GM21423 (cell line): Measurements from ENCODE around the gene INTS1.
A peak's percentile ranks its signal among the peaks of the same experiment; 100 is the strongest.

Experiments used
- ATAC-seq: cut with Tn5 transposase; IDR thresholded peaks from one replicate; pipeline ENCODE4 v1.9.1; 2021; ENCODE audit warnings: mild to moderate bottlenecking, moderate library complexity; ENCODE audit not compliant: unreplicated experiment

INTS1 gene

DNA sequence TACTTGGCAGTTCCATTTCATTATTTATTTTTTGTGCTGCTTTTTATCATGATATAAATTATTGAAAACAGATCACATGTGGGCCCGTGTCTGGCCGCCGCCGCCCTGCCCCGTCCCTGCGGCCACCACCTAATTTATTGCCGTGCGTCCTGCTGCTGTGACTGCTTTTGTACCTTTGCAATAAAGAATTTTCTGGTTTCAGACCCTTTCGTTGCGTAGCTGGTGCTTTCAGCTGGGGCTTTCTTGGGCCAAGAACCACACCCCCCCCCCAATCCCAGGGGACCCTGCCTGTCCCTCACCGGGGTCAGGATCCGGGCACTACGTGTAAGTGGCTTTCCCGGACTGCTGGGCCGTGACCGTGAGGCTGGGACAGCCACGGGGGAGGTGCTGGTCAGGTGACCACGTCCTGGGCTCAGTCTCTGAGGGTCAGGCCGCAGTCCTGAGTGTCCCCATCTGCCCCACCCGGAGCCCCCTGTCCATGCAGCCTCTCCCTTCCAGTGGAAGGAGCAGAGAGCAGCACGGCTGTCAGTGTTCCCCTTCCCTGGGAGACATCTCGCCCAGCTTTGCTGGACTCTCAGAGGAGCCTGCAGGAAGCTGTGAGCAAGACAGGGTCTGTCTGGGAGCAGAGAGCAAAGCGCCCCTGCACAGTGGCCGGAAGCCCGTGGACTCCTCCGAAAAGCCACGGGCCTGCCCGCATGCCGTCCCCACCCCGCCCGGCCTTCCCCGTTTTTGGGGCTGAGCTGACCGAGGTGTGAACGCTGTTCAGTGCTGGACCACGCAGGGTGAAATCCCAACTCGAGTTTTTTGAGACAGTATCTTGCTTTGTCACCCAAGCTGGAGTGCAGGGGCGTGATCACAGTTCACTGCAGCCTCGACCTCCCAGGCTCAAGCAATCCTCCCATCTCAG is 38.9 kb upstream of the INTS1 start:
- no peak for ATAC-seq

DNA sequence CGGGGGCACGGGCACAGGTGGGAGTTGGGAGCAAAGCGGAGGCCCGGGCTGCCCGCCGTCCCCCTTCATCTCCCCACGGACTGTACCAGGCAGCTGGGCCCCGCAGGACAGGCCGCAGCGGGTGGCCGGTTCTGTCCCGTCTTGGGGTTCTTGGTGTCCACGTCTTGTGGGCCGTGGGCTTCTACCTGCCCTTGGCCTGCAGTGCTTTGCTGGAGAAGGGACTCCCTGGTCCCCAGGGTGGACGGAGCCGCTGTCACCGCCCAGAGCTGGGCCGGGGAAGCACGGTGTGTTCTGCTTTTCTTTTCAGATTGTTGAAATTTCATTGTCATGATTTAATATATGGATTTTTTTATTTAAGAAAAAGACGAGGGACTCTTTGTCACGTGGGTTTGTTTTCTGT is 38.1 kb upstream of the INTS1 start:
- ATAC-seq = no peak

- ATAC-seq = no peak
These were observed 37.4 kb upstream of the INTS1 start for GRCh38 chr7:1541431-1542162.

GRCh38 chr7:1540776-1541271 is 36.6 kb upstream of the INTS1 start:
- no peak for ATAC-seq

DNA sequence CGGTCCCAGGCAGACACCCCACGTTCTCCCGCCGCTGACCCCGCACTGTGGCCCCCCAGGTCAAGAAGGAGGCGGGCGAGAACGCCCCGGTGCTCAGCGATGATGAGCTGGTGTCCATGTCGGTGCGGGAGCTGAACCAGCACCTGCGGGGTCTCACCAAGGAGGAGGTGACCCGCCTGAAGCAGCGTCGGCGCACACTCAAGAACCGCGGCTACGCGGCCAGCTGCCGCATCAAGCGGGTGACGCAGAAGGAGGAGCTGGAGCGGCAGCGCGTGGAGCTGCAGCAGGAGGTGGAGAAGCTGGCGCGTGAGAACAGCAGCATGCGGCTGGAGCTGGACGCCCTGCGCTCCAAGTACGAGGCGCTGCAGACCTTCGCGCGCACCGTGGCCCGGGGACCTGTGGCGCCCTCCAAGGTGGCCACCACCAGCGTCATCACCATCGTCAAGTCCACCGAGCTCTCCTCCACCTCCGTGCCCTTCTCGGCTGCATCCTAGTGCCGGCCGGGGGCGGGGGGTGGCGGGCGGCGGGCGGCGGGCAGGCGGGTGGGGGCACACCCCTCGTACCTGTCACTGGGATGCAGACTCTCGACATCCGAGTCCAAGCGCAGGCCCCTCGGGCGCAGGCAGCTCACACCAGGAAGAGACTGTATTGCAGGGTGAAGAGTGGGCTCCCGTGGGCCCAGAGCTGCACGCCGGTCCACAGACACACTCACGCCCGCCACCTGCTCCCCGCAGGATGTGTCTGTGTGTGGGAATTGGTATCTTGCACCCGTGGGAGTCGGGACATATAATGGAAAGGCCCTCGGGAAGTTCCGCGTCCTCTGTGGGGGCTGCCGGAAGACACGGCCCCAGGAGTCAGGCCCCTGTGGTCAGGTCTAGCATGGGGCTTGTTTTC is 35.9 kb upstream of the INTS1 start:
- no peak for ATAC-seq

DNA sequence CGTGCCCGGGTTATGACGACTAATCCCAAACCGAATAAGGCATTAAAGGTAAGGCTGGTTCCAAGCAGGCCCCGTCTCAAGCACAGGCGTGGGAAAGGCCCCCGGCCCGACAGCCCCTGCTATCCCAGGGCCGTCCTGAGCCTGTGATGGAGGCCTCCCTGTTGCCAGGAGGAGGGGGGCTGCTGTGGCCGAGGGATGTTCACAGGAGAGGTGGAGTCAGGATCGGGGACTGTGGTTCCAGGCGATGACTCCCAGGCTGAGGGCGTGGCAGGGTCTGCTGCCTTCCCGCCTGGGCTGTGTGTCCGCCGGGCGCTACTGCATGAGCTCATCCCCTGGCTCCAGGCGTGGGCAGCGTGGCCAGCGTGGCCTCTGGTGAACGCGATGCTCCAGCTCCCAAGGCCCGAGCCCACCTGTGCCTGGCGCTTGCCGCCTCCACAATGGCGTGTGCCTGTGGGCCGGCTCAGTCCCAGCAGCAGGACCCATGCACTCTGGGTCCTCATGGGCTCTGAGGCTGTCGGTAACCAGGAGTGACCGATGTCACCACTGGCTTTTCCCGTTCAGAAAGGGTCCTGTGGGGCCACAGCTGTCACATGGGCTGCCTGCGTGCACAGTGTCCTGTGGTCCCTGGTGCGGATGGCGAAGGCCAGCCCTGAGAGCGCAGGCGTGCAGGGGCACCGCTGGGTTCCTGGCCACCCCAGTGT is 35.1 kb upstream of the INTS1 start:
- ATAC-seq = no peak

- no peak for ATAC-seq
These were observed 34.5 kb upstream of the INTS1 start for GRCh38 chr7:1538544-1539180.

DNA sequence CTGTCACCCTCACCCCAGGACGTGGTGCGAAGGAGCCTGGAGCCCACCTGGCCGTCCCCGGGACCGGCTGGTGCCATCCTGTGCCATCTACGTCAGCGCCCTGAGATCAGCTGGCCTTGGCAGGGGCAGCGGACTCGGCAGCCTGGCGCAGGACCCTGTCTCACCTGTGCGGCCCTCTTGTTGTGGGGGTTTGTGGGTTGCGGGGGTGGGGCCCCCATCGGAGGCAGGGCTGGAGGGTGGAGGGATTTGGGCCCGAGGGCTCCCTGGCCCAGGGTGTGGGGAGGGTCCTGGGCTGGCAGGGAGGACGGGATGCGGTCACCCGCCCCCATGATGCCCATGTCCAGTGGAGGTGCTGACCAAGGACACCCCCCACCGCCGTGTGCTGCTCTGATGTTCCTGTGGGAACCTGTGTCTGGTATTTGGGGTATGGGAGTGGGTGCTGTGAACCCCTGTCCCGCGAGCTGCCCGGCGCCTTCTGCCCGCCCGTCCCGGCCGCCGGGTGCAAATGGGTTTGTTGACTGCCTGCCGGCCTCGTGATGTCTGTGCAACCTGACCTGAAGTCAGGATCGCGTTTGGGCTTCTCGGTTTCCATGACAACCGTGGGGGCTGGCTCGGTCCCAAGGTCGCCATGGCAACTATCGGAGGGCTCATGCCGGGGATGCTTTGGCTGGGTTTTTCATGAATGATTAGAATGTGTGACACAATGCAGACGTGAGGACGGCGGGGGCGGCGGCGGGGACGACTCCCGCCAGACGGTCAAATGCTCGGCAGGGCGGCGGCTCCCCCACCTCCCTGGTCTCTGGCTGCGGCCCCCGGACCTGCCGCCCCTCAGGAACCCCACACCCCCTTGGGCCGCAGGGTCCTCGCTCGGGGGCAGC is 33.6 kb upstream of the INTS1 start:
- no peak for ATAC-seq

- ATAC-seq = no peak
These were observed 32.8 kb upstream of the INTS1 start for GRCh38 chr7:1536743-1537534.

GRCh38 chr7:1536455-1536742 is 32.2 kb upstream of the INTS1 start:
- no peak for ATAC-seq

- ATAC-seq = no peak
These were observed 31.7 kb upstream of the INTS1 start for GRCh38 chr7:1535701-1536454.

DNA sequence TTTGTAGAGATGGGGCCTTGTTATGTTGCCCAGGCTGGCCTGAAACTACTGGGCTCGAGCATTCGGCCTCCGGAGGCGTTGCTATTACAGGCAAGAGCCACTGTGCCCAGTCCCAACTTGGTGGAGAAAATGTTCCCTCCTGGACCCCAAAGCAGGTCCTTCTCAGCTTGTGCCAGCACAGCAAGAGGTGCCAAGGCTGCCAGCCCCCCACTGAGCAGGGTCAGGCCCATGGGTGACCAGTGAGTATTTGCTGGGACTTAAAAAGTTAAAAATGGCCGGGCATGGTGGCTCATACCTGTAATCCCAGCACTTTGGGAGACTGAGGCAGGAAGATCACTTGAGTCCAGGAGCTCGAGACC is 30.9 kb upstream of the INTS1 start:
- no peak for ATAC-seq

GRCh38 chr7:1534330-1535099 is 30.3 kb upstream of the INTS1 start:
- no peak for ATAC-seq

DNA sequence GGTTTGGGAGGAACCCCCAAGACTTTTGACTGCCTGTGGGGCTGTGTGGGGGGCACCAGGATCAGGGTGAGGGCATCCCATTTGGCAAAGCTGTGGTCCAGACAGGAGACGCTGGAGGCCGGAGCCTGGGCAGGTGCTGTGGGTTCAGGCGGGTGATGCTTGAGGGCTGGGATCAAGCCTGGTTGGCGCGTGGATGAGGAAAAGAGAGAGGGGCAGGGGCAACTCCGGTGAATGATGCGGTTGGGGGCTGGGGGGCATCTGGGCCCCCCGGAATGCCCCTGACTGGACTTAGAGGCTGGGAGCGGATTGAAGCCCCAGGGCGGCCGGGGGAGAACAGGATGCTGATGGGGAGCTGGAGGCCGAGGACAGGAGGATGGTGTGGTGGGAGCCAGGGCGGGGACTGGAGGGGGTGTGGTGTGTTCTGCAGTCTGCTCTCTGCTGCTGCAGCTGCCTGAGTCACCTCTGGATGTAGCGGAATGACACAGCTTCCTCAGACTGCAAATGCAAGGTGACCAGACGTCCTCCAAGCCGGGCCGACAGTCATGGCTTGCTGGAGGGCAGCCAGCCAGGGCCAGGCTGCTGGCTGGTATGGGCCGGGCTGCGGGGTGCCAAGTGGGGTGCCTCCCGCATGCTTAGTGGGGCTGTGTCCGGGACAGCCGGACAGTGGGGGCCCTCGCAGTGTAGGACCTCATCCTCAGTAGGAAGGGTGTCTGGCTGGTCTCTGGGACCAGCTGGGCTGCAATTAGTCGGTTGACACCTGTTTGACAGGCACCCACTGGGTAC is 29.5 kb upstream of the INTS1 start:
- no peak for ATAC-seq

DNA sequence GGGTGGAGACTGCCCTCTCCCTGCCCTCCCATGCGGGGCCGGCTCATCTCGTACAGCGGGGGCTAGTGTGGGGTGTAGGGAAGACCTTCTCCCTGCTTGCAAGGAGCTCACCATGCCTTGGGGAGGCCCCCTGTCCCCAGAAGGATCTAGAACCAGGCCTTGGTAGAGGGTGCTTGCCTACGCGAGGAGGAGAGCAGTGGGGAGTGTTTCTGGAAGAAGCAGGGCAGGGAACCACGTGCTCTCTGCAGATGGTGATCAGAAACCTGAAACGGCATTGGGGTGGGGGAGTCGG is 29.0 kb upstream of the INTS1 start:
- ATAC-seq = no peak

DNA sequence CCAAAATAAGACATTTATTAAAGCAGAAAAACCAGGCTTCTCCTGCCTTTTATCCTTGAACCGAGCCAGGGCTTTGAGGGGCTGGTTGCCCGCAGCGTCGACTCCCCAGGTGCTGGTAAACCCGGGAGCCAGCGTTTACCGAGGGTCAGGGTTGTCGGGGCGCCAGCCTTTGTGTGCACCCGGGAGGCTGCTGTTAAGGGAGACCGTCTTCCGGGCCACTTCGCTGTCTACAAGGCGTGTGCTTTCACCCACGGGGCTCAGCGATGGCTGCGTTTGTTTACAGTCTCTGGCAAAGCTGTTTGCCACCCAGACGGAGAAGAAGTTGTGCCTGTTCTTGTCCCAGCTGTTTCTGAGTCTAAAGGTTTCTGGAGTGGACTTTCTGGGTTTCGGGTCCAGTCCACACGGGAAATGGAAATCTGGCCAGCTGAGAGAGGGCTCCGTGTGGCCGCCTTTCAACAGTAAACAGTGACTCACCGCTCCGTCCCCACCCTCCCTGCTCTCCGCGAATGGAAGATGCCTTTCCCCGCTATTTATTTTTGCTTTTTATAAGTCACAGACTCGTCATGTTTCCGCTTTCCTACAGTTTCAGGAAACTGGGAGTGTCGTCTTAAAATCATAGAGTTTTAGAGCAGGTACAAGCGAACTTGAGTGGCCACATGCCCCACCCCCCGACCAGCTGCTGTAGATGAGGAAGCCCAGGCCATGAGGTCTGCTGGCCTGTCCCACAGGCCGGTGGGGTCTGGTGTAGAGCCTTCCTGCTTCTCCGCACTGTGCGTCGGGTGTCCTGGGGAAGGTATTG is 28.5 kb upstream of the INTS1 start:
- peak; percentile 31 for ATAC-seq
